Measurements from ENCODE around the gene TMEM235. TPM values are rescaled to one million over a fixed set of nuclear protein-coding genes. Genes with fewer than 3 reads are reported as not detected.

TMEM235 gene
- total and polyA plus RNA-seq, 2 donors (not counting 3 experiments of a cell fraction or from before 2014, with no cell fraction given), result 0.04 to 0.38 TPM

GRCh38 chr17:78268191-78268874 lies 36.9 kb downstream of the TMEM235 start:
- DNase-seq (ENCODE audit: low read depth, low spot score) (no peak), FAIRE-seq (no peak)
- Histone ChIP-seq H3K79me2 (ENCODE audit: control insufficient read depth, insufficient read depth, low read length) (no peaks in the 10 kb centered on the region), H3K36me3 (ENCODE audit: control insufficient read depth in 2 of 2, extremely low read depth in 1 of 2, insufficient read depth in 2 of 2, low read length in 2 of 2) (no peaks in the 10 kb centered on the region), H3K27ac (ENCODE audit: insufficient read depth, low read depth, low read length) (no peak overlapping the region), H3K9ac (replicated peaks; ENCODE audit: extremely low read depth, insufficient read depth, low read length) (no peak overlapping the region), H3K4me3 (replicated peaks in 1 of 3; ENCODE audit: insufficient read depth in 1 of 3, low read depth in 1 of 3, low read length in 3 of 3) (no peak overlapping the region), H3K4me1 (ENCODE audit: control insufficient read depth, extremely low read depth, insufficient read depth, low read length) (peaks cover 4% of the 10 kb centered on the region), H3K9me1 (replicated peaks; ENCODE audit: control insufficient read depth, extremely low read depth, insufficient read depth, low read length) (no peaks in the 10 kb centered on the region), H2AFZ (ENCODE audit: low read depth, low read length) (no peak overlapping the region), H3K4me2 (ENCODE audit: insufficient read depth, low read length) (no peak overlapping the region), H4K20me1 (replicated peaks; ENCODE audit: control insufficient read depth, extremely low read depth, insufficient read depth, low read length) (no peaks in the 10 kb centered on the region), H3K27me3 (ENCODE audit: control insufficient read depth in 2 of 2, insufficient read depth in 2 of 2, low read length in 2 of 2) (peaks cover 22 to 25% of the 10 kb centered on the region in 2 experiments), H3K9me3 (replicated peaks; ENCODE audit: control insufficient read depth, insufficient read depth, low read length) (no peaks in the 10 kb centered on the region)
- no peak for TF ChIP-seq EZH2 (IDR thresholded peaks at IDR 0.05; ENCODE audit: borderline replicate concordance, low read depth, low read length, severe bottlenecking)
- TF ChIP-seq GATA2 (IDR thresholded peaks at IDR 0.05; ENCODE audit: insufficient read depth, insufficient read length, low read depth, low read length), result no peak
- TF ChIP-seq MYC (IDR thresholded peaks at IDR 0.05; ENCODE audit: low read depth, low read length), result no peak
- no peak for TF ChIP-seq JUN (IDR thresholded peaks at IDR 0.05; ENCODE audit: borderline replicate concordance, insufficient read depth, insufficient read length, low read depth)
- TF ChIP-seq POLR2AphosphoS5 (IDR thresholded peaks at IDR 0.05; ENCODE audit: insufficient read depth, low read depth, low read length), result no peak
- no peak for TF ChIP-seq MAX (IDR thresholded peaks at IDR 0.05; ENCODE audit: insufficient read depth, insufficient read length)
- TF ChIP-seq, protein P1, sequence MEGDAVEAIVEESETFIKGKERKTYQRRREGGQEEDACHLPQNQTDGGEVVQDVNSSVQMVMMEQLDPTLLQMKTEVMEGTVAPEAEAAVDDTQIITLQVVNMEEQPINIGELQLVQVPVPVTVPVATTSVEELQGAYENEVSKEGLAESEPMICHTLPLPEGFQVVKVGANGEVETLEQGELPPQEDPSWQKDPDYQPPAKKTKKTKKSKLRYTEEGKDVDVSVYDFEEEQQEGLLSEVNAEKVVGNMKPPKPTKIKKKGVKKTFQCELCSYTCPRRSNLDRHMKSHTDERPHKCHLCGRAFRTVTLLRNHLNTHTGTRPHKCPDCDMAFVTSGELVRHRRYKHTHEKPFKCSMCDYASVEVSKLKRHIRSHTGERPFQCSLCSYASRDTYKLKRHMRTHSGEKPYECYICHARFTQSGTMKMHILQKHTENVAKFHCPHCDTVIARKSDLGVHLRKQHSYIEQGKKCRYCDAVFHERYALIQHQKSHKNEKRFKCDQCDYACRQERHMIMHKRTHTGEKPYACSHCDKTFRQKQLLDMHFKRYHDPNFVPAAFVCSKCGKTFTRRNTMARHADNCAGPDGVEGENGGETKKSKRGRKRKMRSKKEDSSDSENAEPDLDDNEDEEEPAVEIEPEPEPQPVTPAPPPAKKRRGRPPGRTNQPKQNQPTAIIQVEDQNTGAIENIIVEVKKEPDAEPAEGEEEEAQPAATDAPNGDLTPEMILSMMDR (IDR thresholded peaks at IDR 0.05; ENCODE audit: extremely low read depth in 1 of 2, insufficient read depth in 1 of 2, low read depth in 1 of 2, low read length in 2 of 2), result no peak
- TF ChIP-seq POLR2A (IDR thresholded peaks at IDR 0.05; ENCODE audit: low read depth, low read length), result no peak
- TF ChIP-seq FOS (IDR thresholded peaks at IDR 0.05; ENCODE audit: borderline replicate concordance, insufficient read depth, low read length), result no peak
- ChIA-PET CTCF (interaction anchor here (1.0 to 1.7 kb wide), 6 partner anchors 11 to 183 kb away, joined by 3 to 11 read pairs (median 4); no protein-coding TSS in a partner anchor), POLR2A (no interaction called here)
- BruUV-seq (replicated peaks), result no TSS peak
- dilution Hi-C loops (cut with MboI; ENCODE audit: extremely low pct_ligation_motif_present, low sequenced_read_pairs) (no loop called here), intact Hi-C loops (cut with micrococcal nuclease) (no loop called here)
